Measurements from ENCODE around the gene RDM1.

GRCh38 chr17:35953720-35954119 lies 23.1 kb upstream of the RDM1 start:
- TF ChIP-seq EZH2 (IDR thresholded peaks at IDR 0.05; ENCODE audit: low read length, missing control alignments) (no peak), CTCF (conservative IDR thresholded peaks at IDR 0.05 in 1 of 2, IDR thresholded peaks at IDR 0.05 in 1 of 2; ENCODE audit: low read depth in 1 of 2, low read length in 2 of 2) (no peak)

All from fibroblast of lung (primary cell).